ENCODE results near the gene ZNF735.
"Not testable (repeated sequence)": the region's sequence is repeated elsewhere in the genome, so short reads cannot be mapped to it uniquely, and the experiment has no call there.

Gene ZNF735

DNA sequence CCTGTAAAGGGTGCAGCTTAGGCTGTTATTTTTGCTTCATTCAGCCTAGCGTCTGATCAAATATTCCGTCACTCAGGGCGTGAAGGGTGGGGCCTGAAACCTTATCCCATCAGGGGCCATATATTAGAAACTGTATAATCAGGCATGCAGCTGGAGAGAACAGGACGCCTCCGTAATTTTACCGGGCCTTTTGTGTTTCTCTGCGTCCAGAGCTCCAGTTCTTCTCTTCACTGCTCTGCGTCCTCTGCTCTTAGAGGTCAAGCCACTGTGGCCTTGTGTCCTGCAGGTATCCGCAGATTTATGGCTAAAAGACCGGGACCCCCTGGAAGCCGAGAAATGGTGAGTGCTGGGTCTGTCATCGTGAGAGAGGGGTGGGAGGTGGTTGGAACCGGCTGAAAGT is at the start of gene ZNF735:
TSS of gene ZNF735 (plus strand) at position 301 of the 400 bp plus-strand sequence. CDS start at position 301, 0 bp downstream.
- DNase-seq = no peak

GRCh38 chr7:64170974-64171373 is 36.0 kb upstream of the ZNF735 start:
- not testable (repeated sequence) for DNase-seq

DNA sequence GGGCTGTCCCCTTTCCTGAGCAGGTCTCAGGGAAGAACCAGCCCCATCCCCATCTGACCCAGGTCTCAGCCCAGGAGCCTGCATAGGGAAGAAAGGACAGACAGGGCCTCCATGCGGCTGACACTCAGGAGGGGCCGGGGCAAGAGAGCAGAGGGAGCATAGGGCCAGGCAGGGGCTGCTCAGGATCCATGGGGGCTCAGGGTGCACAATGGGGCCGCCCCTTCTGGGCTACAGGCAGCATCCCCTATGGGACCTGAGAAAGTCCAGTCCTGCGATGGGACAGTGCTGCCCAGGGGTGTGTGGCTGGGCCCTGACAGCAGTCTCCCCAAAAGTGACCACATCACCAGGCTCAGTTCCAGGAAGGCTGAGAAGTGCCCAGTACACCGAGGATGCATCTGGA is 32.7 kb upstream of the ZNF735 start:
- DNase-seq = no peak

DNA sequence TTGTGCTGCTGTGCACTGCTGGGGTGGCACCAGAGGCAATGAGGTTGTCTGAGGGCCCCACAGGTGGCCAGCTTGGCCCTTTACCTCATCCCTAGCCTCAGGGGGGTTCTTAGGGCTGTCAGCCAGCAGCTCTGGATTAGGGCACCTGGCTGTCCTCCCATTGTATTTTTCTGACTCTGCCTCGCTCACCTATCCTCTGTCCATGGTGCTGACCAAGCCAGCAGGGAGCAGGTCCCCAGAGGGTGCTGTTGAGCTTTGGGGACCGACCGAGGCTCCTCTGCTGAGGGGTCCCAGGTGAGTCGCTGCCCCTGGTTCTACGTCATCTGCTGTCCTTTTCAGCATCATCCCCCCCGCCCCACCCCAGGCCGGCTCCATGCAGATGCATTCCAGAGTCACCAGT is 32.1 kb upstream of the ZNF735 start:
- no peak for DNase-seq

DNA sequence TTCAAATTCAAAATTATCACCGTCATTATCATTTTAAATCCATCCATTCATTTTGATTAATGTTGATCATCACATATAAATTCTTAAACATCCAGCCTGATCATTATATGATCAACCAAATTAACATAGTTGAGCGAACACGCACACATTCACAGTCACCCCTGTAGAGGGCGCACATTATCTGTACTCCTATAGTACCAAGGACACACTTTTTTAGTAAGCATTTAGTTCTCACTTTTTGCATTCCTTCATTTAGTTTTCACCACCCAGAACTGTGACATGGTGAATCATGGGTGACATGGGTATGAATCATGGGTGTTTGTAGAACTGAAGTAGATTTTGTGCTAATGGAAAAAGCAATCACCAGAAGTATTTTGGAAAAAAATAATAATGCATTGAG is 26.0 kb upstream of the ZNF735 start:
- DNase-seq = no peak

DNA sequence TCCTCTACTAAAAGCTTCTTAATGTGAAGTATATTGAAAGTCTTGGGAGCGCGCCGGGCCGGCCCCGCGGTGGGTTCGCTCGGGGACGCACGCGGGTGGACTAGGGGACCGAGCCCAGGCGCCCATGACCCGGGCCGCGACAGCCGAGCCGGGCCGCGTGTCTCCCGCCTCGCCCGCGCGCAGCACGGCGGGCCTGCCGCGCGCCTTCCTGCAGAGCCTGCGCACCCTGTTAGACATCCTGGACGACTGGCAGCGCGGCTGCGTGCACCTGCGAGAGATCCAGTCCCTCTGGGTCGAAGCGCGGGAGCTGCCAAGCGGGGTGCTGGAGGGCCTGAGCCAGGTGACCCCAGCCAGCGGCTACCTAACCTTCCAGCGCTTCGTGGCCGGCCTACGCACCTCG is 25.4 kb upstream of the ZNF735 start:
- no peak for DNase-seq

GRCh38 chr7:64182036-64182790 is 24.8 kb upstream of the ZNF735 start:
- DNase-seq = no peak

GRCh38 chr7:64183126-64183742 is 23.8 kb upstream of the ZNF735 start:
- DNase-seq = peak in 1 of 2 donors; percentile 12

GRCh38 chr7:64183827-64184372 is 23.1 kb upstream of the ZNF735 start:
- DNase-seq = no peak

DNA sequence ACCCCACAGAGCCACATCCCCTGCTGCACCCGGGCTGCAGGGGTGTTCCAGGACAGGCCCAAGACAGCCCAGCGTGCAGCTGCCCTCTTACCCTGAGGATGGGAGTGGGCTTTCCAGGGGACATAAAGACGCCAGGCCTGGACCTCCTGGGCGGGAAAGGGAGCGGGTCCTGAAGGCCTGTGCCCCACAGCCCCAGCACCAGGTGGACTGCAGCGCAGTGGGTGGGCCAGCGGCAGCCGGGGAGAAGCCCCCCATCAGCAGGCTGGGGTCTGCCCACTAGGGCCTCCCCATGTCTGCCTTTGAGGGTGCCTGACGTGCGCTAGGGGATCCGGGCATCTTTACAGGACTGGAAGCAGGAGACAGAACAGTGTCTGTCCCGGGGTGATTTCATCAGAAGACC is 22.6 kb upstream of the ZNF735 start:
- no peak for DNase-seq

DNA sequence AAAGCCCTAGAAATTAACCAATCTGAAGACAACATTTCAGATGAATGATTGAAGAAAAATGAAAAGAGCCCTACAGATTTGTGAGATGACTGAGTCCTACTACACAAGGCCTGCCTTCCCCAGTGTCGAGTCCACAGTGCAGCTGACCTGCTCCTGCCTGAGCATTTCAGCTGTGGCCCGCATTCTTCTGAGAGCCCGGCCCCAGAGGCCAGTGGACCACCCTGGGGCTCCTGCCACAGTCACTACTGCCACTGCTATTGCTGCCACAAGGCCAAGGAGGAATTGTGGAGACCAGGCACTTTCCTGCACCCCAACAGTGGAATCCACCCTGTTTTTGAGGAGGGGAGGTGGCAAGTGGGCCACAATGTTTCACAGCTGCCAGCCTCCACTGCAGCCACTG is 19.6 kb upstream of the ZNF735 start:
- no peak for DNase-seq

- DNase-seq = no peak
These were observed 14.8 kb upstream of the ZNF735 start for GRCh38 chr7:64192148-64192704.

DNA sequence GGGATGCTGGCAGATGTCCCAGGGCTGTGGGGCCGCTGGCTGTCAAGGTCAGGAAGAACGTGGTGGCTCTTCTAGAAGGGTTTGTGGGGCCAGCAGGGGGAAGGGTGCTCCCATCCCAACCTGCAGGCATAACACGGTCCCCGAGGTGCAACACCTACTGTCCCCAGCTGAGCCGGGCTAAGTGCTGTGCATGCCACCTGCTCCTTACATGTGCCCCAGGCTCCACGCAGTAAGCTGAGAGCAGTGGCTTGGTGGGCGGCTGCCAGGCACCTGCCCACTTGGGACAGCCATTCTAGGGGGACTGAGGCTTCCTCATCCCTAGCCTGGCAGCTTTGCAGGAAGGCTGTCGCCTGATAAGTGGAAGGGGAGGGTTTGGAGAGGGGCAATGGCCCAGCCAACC is 14.2 kb upstream of the ZNF735 start:
- no peak for DNase-seq

- not testable (repeated sequence) for DNase-seq
These were observed 12.8 kb downstream of the ZNF735 start for GRCh38 chr7:64219710-64220298.

DNA sequence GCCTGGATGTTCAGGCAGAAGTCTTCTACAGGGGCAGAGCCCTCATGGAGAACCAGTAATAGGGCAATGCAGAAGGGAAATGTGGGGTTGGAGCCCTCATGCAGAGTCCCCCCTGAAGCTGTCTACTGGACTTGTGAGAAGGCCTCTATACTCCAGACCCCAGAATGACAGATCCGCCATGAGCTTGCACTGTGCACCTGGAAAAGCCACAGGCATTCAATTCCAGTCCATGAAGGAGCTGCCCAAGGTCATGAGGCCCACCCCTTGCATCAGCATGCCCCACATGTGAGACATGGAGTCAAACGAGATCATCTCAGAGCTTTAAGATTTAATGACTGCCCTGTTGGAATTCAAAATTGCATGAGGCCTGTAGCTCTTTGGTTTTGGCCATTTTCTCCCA is 16.4 kb downstream of the ZNF735 start:
- DNase-seq = no peak

GRCh38 chr7:64228174-64228573 is 21.2 kb downstream of the ZNF735 start, which contains the start of gene ZNF679:
ZNF679 (plus strand) TSS chr7:64228474; CDS start chr7:64249118, 20,644 bp downstream.
- DNase-seq = not testable (repeated sequence)

DNA sequence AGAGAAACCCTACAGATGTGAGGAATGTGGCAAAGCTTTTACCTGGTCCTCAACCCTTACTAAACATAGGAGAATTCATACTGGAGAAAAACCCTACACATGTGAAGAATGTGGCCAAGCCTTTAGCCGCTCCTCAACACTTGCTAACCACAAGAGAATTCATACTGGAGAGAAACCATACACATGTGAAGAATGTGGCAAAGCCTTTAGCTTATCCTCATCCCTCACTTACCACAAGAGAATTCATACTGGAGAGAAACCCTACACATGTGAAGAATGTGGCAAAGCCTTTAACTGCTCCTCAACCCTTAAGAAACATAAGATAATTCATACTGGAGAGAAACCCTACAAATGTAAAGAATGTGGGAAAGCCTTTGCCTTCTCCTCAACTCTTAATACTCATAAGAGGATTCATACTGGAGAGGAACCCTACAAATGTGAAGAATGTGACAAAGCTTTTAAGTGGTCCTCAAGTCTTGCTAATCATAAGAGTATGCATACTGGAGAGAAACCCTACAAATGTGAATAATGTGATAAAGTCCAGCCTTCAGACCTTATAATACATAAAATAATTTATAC is 59.4 kb downstream of the ZNF735 start:
- DNase-seq = no peak
